ENCODE data around the gene MRAP. TPM values are rescaled to one million over a fixed set of nuclear protein-coding genes. Genes with fewer than 3 reads are reported as not detected.

Gene MRAP
- total and polyA plus RNA-seq, 5 donors: 0.32 to 4.7 (median 3.2) TPM; not detected in 2

- WGBS: 95% methylated on average over 9 of the region's 9 CpGs
- no peak overlapping the region for H3K4me3 ChIP-seq (ENCODE audit: low read length)
- no peaks in the 10 kb centered on the region for H3K4me1 ChIP-seq (ENCODE audit: control insufficient read depth, insufficient read depth, low read length)
- no peaks in the 10 kb centered on the region for H3K27me3 ChIP-seq (ENCODE audit: control insufficient read depth, insufficient read depth)
- no peaks in the 10 kb centered on the region for H3K9me3 ChIP-seq (ENCODE audit: control insufficient read depth, low read length)
- H3K27ac ChIP-seq (ENCODE audit: low read length): no peak overlapping the region
- DNase-seq (no peak), ATAC-seq (no peak)
- intact Hi-C loops (cut with DNase I): no loop called here
Measured at GRCh38 chr21:32311621-32312020, 13.0 kb downstream of the MRAP start.

GRCh38 chr21:32312326-32312725 is 13.7 kb downstream of the MRAP start:
- no peaks in the 10 kb centered on the region for H3K9me3 ChIP-seq (ENCODE audit: control insufficient read depth, low read length)
- peak in 1 of 2 donors; percentile 56 for ATAC-seq
- no peak overlapping the region for H3K4me3 ChIP-seq (ENCODE audit: low read length)
- H3K4me1 ChIP-seq (ENCODE audit: control insufficient read depth, insufficient read depth, low read length): no peaks in the 10 kb centered on the region
- H3K27me3 ChIP-seq (ENCODE audit: control insufficient read depth, insufficient read depth): no peaks in the 10 kb centered on the region
- WGBS: 75% methylated on average over 5 of the region's 5 CpGs
- intact Hi-C loops (cut with DNase I): no loop called here
- DNase-seq: peak in 1 of 3 donors; percentile 62
- H3K27ac ChIP-seq (ENCODE audit: low read length): no peak overlapping the region

GRCh38 chr21:32312976-32313375 is 14.3 kb downstream of the MRAP start:
- Histone ChIP-seq H3K9me3 (ENCODE audit: control insufficient read depth, low read length) (no peaks in the 10 kb centered on the region), H3K27me3 (ENCODE audit: control insufficient read depth, insufficient read depth) (no peaks in the 10 kb centered on the region), H3K4me3 (ENCODE audit: low read length) (no peak overlapping the region), H3K4me1 (ENCODE audit: control insufficient read depth, insufficient read depth, low read length) (no peaks in the 10 kb centered on the region), H3K27ac (ENCODE audit: low read length) (no peak overlapping the region)
- intact Hi-C loops (cut with DNase I): no loop called here
- no peak for DNase-seq
- WGBS: 89% methylated on average over 6 of the region's 6 CpGs
- ATAC-seq: no peak

- DNase-seq (no peak), ATAC-seq (no peak)
- no peak overlapping the region for H3K4me3 ChIP-seq (ENCODE audit: low read length)
- intact Hi-C loops (cut with DNase I): no loop called here
- no peaks in the 10 kb centered on the region for H3K27me3 ChIP-seq (ENCODE audit: control insufficient read depth, insufficient read depth)
- H3K9me3 ChIP-seq (ENCODE audit: control insufficient read depth, low read length): no peaks in the 10 kb centered on the region
- 96% methylated on average over 16 of the region's 16 CpGs for WGBS
- H3K27ac ChIP-seq (ENCODE audit: low read length): no peak overlapping the region
- H3K4me1 ChIP-seq (ENCODE audit: control insufficient read depth, insufficient read depth, low read length): no peaks in the 10 kb centered on the region
Measured at GRCh38 chr21:32314806-32315205, 16.2 kb downstream of the MRAP start.

- Histone ChIP-seq H3K27me3 (ENCODE audit: control insufficient read depth, insufficient read depth) (no peaks in the 10 kb centered on the region), H3K27ac (ENCODE audit: low read length) (no peak overlapping the region), H3K9me3 (ENCODE audit: control insufficient read depth, low read length) (no peaks in the 10 kb centered on the region), H3K4me1 (ENCODE audit: control insufficient read depth, insufficient read depth, low read length) (no peaks in the 10 kb centered on the region), H3K4me3 (ENCODE audit: low read length) (no peak overlapping the region)
- intact Hi-C loops (cut with DNase I): no loop called here
- 91% methylated on average over 14 of the region's 14 CpGs for WGBS
- DNase-seq: no peak
- ATAC-seq: no peak
Measured at GRCh38 chr21:32315511-32316281, 17.0 kb downstream of the MRAP start.

GRCh38 chr21:32316361-32317215 is 17.9 kb downstream of the MRAP start:
- H3K4me1 ChIP-seq (ENCODE audit: control insufficient read depth, insufficient read depth, low read length): no peaks in the 10 kb centered on the region
- ATAC-seq: no peak
- H3K9me3 ChIP-seq (ENCODE audit: control insufficient read depth, low read length): no peaks in the 10 kb centered on the region
- intact Hi-C loops (cut with DNase I): no loop called here
- H3K27me3 ChIP-seq (ENCODE audit: control insufficient read depth, insufficient read depth): no peaks in the 10 kb centered on the region
- no peak for DNase-seq
- H3K27ac ChIP-seq (ENCODE audit: low read length): no peak overlapping the region
- 94% methylated on average over 22 of the region's 22 CpGs for WGBS
- H3K4me3 ChIP-seq (ENCODE audit: low read length): no peak overlapping the region

- intact Hi-C loops (cut with DNase I): no loop called here
- no peak for DNase-seq
- 80% methylated on average over 9 of the region's 9 CpGs for WGBS
- Histone ChIP-seq H3K4me3 (ENCODE audit: low read length) (no peak overlapping the region), H3K27ac (ENCODE audit: low read length) (no peak overlapping the region), H3K9me3 (ENCODE audit: control insufficient read depth, low read length) (no peaks in the 10 kb centered on the region), H3K4me1 (ENCODE audit: control insufficient read depth, insufficient read depth, low read length) (no peaks in the 10 kb centered on the region), H3K27me3 (ENCODE audit: control insufficient read depth, insufficient read depth) (no peaks in the 10 kb centered on the region)
- no peak for ATAC-seq
Measured at GRCh38 chr21:32317726-32318125, 19.1 kb downstream of the MRAP start.

- Histone ChIP-seq H3K27me3 (ENCODE audit: control insufficient read depth, insufficient read depth) (no peaks in the 10 kb centered on the region), H3K4me1 (ENCODE audit: control insufficient read depth, insufficient read depth, low read length) (no peaks in the 10 kb centered on the region), H3K4me3 (ENCODE audit: low read length) (no peak overlapping the region), H3K9me3 (ENCODE audit: control insufficient read depth, low read length) (no peaks in the 10 kb centered on the region), H3K27ac (ENCODE audit: low read length) (no peak overlapping the region)
- intact Hi-C loops (cut with DNase I): no loop called here
- no peak for DNase-seq
- WGBS: 97% methylated on average over 7 of the region's 7 CpGs
- ATAC-seq: no peak
Measured at GRCh38 chr21:32319012-32319411, 20.4 kb downstream of the MRAP start.

GRCh38 chr21:32320059-32320458 is 21.4 kb downstream of the MRAP start:
- ATAC-seq: no peak
- Histone ChIP-seq H3K4me3 (ENCODE audit: low read length) (no peak overlapping the region), H3K27ac (ENCODE audit: low read length) (no peak overlapping the region), H3K27me3 (ENCODE audit: control insufficient read depth, insufficient read depth) (no peaks in the 10 kb centered on the region), H3K9me3 (ENCODE audit: control insufficient read depth, low read length) (no peaks in the 10 kb centered on the region), H3K4me1 (ENCODE audit: control insufficient read depth, insufficient read depth, low read length) (no peaks in the 10 kb centered on the region)
- 73% methylated on average over 6 of the region's 6 CpGs for WGBS
- intact Hi-C loops (cut with DNase I): no loop called here
- no peak for DNase-seq

- Histone ChIP-seq H3K27me3 (ENCODE audit: control insufficient read depth, insufficient read depth) (no peaks in the 10 kb centered on the region), H3K27ac (ENCODE audit: low read length) (no peak overlapping the region), H3K4me3 (ENCODE audit: low read length) (no peak overlapping the region), H3K4me1 (ENCODE audit: control insufficient read depth, insufficient read depth, low read length) (no peaks in the 10 kb centered on the region), H3K9me3 (ENCODE audit: control insufficient read depth, low read length) (no peaks in the 10 kb centered on the region)
- intact Hi-C loops (cut with DNase I): no loop called here
- DNase-seq (no peak), ATAC-seq (no peak)
- WGBS: 93% methylated on average over 13 of the region's 13 CpGs
Measured at GRCh38 chr21:32320726-32321125, 22.1 kb downstream of the MRAP start.

GRCh38 chr21:32321480-32321879 is 22.8 kb downstream of the MRAP start:
- intact Hi-C loops (cut with DNase I): no loop called here
- Histone ChIP-seq H3K9me3 (ENCODE audit: control insufficient read depth, low read length) (no peaks in the 10 kb centered on the region), H3K27ac (ENCODE audit: low read length) (no peak overlapping the region), H3K4me1 (ENCODE audit: control insufficient read depth, insufficient read depth, low read length) (no peaks in the 10 kb centered on the region), H3K27me3 (ENCODE audit: control insufficient read depth, insufficient read depth) (no peaks in the 10 kb centered on the region), H3K4me3 (ENCODE audit: low read length) (no peak overlapping the region)
- WGBS: 94% methylated on average over 13 of the region's 13 CpGs
- no peak for DNase-seq
- no peak for ATAC-seq

All from right cardiac atrium (tissue), 5 donors.